Stimulated activated CD8-positive, alpha-beta memory T cell treated with anti-CD3 and anti-CD28 coated beads, Interleukin-4, amount 100 ng/mL, for 1 hour (primary cell): Measurements from ENCODE around the gene MAN1A2.

ENCODE experiments used
- DNase-seq, 2 donors: peaks; one replicate each; pipeline ENCODE4 v3.0.0-alpha.2; 2020; ENCODE audit warnings: low read depth in 2 of 2, low spot score in 1 of 2

MAN1A2 gene

GRCh38 chr1:117574161-117574835 is 207.0 kb downstream of the MAN1A2 start:
- no peak for DNase-seq

- DNase-seq, result no peak
Measured at GRCh38 chr1:117575586-117576225, 208.5 kb downstream of the MAN1A2 start.

- no peak for DNase-seq
Measured at GRCh38 chr1:117576236-117576635, 209.0 kb downstream of the MAN1A2 start.

- DNase-seq, result no peak
Measured at GRCh38 chr1:117577191-117577885, 210.1 kb downstream of the MAN1A2 start.

GRCh38 chr1:117578466-117578865 is 211.2 kb downstream of the MAN1A2 start:
- no peak for DNase-seq
